K562 (cell line): ENCODE results near the gene GFOD1. TPM values are rescaled to one million over a fixed set of nuclear protein-coding genes. Genes with fewer than 3 reads are reported as not detected.

Experiments
- ATAC-seq: fragments of 200-7000 bp; cut with Tn5 transposase; 3 replicates; pipeline ENCODE4 v1.9.1; 2020; ENCODE audit warnings: moderate library complexity
- BruUV-seq: library from RNA; stranded (reverse); fragments of 400-500 nt; replicated peaks from 2 replicates; lab custom pipeline; 2021; lab: Mats Ljungman, UMichigan
- CTCF ChIA-PET: fragments of 300-600 bp; formaldehyde crosslinking; extraction: SDS; loops from one replicate; lab custom pipeline; 2021; ENCODE audit warnings: low intra/inter-chr PET ratio; lab: Yijun Ruan, JAX
- POLR2A ChIA-PET: fragments of 300-600, 350-650 bp; sonication (Branson Sonifier 250); formaldehyde crosslinking; extraction: SDS; loops from one replicate; lab custom pipeline; 2021; ENCODE audit warnings: antibody characterized with exemption, inconsistent platforms; lab: Yijun Ruan, JAX
- DNase-seq, 4 experiments: peaks; one replicate each; pipeline versions ENCODE4 v3.0.0 to v3.0.0-alpha.2; 2011 to 2018; ENCODE audit warnings: low spot score in 3 of 4, mixed read lengths in 3 of 4; ENCODE audit errors: extremely low read depth in 1 of 4
- FAIRE-seq: peaks from 2 replicates; lab custom pipeline; 2011; peaks lifted over from hg19 to GRCh38; lab: Jason Lieb, UNC
- H2AFZ ChIP-seq: 2 replicates; pipeline ENCODE4 v1.6.0; 2011; ENCODE audit warnings: low read depth, low read length, control low read depth, inconsistent platforms
- H3K27ac ChIP-seq: fragments of 200-600 bp; 3 replicates; pipeline ENCODE4 v1.8.0; 2011; ENCODE audit warnings: low read depth, mild to moderate bottlenecking, control low read depth, inconsistent platforms, low read length, moderate library complexity, mixed read lengths; ENCODE audit errors: extremely low read depth
- H3K27me3 ChIP-seq, 2 experiments: fragments of 300-600 bp in 1 of 2; 2 replicates in 1 of 2; 3 replicates in 1 of 2; pipeline versions ENCODE4 v1.6.0 to v1.8.0; 2011; ENCODE audit warnings: inconsistent platforms in 2 of 2, low read length in 2 of 2, mild to moderate bottlenecking in 1 of 2, mixed read lengths in 1 of 2, moderate library complexity in 1 of 2; ENCODE audit not compliant: control insufficient read depth in 2 of 2, insufficient read depth in 2 of 2
- H3K36me3 ChIP-seq: fragments of 300-600 bp; 3 replicates; pipeline ENCODE4 v1.8.0; 2011; ENCODE audit warnings: mild to moderate bottlenecking, low read length, inconsistent platforms; ENCODE audit not compliant: control insufficient read depth, insufficient read depth
- H3K4me1 ChIP-seq, 2 experiments: fragments of 200-600 bp in 1 of 2; replicated peaks in 1 of 2; 2 replicates in 1 of 2; 3 replicates in 1 of 2; pipeline versions ENCODE4 v1.5.1 to v1.8.0; 2011; ENCODE audit warnings: inconsistent platforms in 2 of 2, low read length in 2 of 2, mild to moderate bottlenecking in 1 of 2, mixed read lengths in 1 of 2, moderate library complexity in 1 of 2; ENCODE audit not compliant: control insufficient read depth in 2 of 2, insufficient read depth in 2 of 2
- H3K4me2 ChIP-seq: 2 replicates; pipeline ENCODE4 v1.6.1; 2011; ENCODE audit warnings: low read length, control low read depth, inconsistent platforms, mixed read lengths; ENCODE audit not compliant: insufficient read depth
- H3K4me3 ChIP-seq: fragments of 200-600 bp; sonication (generic), shearing (Covaris generic); 2 replicates; pipeline ENCODE4 v1.5.1; 2016; ENCODE audit warnings: control low read depth, inconsistent platforms
- H3K79me2 ChIP-seq: fragments of 200-600 bp; 3 replicates; pipeline ENCODE4 v1.8.0; 2011; ENCODE audit warnings: low read length, inconsistent platforms; ENCODE audit not compliant: control insufficient read depth, insufficient read depth
- H3K9ac ChIP-seq, 2 experiments: 2 replicates each; pipeline versions ENCODE4 v1.6.0 to v1.6.1; 2011; ENCODE audit warnings: low read depth in 2 of 2, low read length in 2 of 2, control low read depth in 1 of 2, inconsistent platforms in 1 of 2, mild to moderate bottlenecking in 1 of 2, mixed read lengths in 1 of 2; ENCODE audit not compliant: insufficient read depth in 1 of 2
- H3K9me1 ChIP-seq: one replicate; pipeline ENCODE4 v1.6.0; 2011; ENCODE audit warnings: inconsistent platforms, mild to moderate bottlenecking, low read length, moderate library complexity; ENCODE audit not compliant: control insufficient read depth, insufficient read depth
- H3K9me3 ChIP-seq: replicated peaks from 2 replicates; pipeline ENCODE4 v1.5.1; 2011; ENCODE audit warnings: low read depth, low read length, inconsistent platforms; ENCODE audit not compliant: control insufficient read depth, insufficient read depth
- H4K20me1 ChIP-seq: replicated peaks from 2 replicates; pipeline ENCODE4 v1.6.1; 2011; ENCODE audit warnings: low read length, inconsistent platforms, mixed read lengths; ENCODE audit not compliant: control insufficient read depth, insufficient read depth
- CREM ChIP-seq: IDR thresholded peaks from 2 replicates; pipeline ENCODE4 v1.6.1; 2014; ENCODE audit warnings: antibody characterized with exemption, low read depth
- DNMT1 ChIP-seq: fragments of 450-650 bp; IDR thresholded peaks from 2 replicates; pipeline ENCODE4 v1.6.1; 2016; ENCODE audit warnings: antibody characterized with exemption, mild to moderate bottlenecking
- E2F3 ChIP-seq: fragments of 250-450 bp; sonication (Bioruptor Pico); IDR thresholded peaks from 2 replicates; pipeline ENCODE4 v1.4.0; 2020; ENCODE audit warnings: mild to moderate bottlenecking
- ELF4 ChIP-seq: fragments of 450-650 bp; formaldehyde crosslinking; IDR thresholded peaks from 2 replicates; pipeline ENCODE4 v1.4.0; 2022; ENCODE audit warnings: missing genetic modification characterization
- KLF6 ChIP-seq: fragments of 250-450 bp; sonication (Bioruptor Pico); IDR thresholded peaks from 2 replicates; pipeline ENCODE4 v1.4.0; 2020; ENCODE audit warnings: mild to moderate bottlenecking, moderate library complexity, borderline replicate concordance
- RBM39 ChIP-seq: fragments of 200-400 bp; formaldehyde crosslinking; optimal IDR thresholded peaks from 2 replicates; pipeline ENCODE3; 2018; ENCODE audit warnings: low read depth, low read length
- SRSF1 ChIP-seq: fragments of 200-400 bp; formaldehyde crosslinking; IDR thresholded peaks from 2 replicates; pipeline ENCODE4 v1.6.1; 2017; ENCODE audit warnings: mild to moderate bottlenecking, low read depth, low read length, moderate library complexity
- TARDBP ChIP-seq: fragments of 450-650 bp; IDR thresholded peaks from 2 replicates; pipeline ENCODE4 v1.6.1; 2016
- TCFL5 ChIP-seq: fragments of 250-450 bp; sonication (Bioruptor Pico); conservative IDR thresholded peaks from 2 replicates; pipeline ENCODE4 v1.6.1; 2021; ENCODE audit warnings: mild to moderate bottlenecking, moderate library complexity, matching md5 sums
- ZC3H11A ChIP-seq: IDR thresholded peaks from 2 replicates; pipeline ENCODE4 v1.6.1; 2012; ENCODE audit warnings: low read depth, low read length, improper control_type of control experiment
- ZNF41 ChIP-seq: fragments of 250-450 bp; sonication (Bioruptor Pico); conservative IDR thresholded peaks from 2 replicates; pipeline ENCODE4 v1.4.0; 2020; ENCODE audit warnings: mild to moderate bottlenecking
- ZNF586 ChIP-seq: fragments of 450-650 bp; formaldehyde crosslinking; conservative IDR thresholded peaks from 2 replicates; pipeline ENCODE4 v1.4.0; 2020; ENCODE audit warnings: mild to moderate bottlenecking, moderate library complexity
- ZNF699 ChIP-seq: fragments of 250-450 bp; sonication (Bioruptor Pico); IDR thresholded peaks from 2 replicates; pipeline ENCODE4 v1.8.0; 2021; ENCODE audit warnings: mild to moderate bottlenecking, moderate library complexity; ENCODE audit not compliant: insufficient replicate concordance
- ZNF77 ChIP-seq: fragments of 250-450 bp; sonication (Bioruptor Pico); IDR thresholded peaks from 2 replicates; pipeline ENCODE4 v1.5.0; 2020
- WGBS: fragments of 100-300 bp; shearing (Covaris generic); methylation state at CpG from one replicate; pipeline ENCODE4 v1.1.6; 2016; ENCODE audit warnings: low coverage, mixed read lengths; ENCODE audit not compliant: insufficient coverage; ENCODE audit errors: missing lambda C conversion rate; 5-methylcytosine and 5-hydroxymethylcytosine counted together
- in situ Hi-C: fragments of 300-500 bp; cut with MboI; formaldehyde crosslinking; loops from 4 replicates; pipeline ENCODE4 v1.15.0; 2018; ENCODE audit warnings: inconsistent platforms, mixed read lengths
- intact Hi-C: fragments of 100-400 bp; cut with micrococcal nuclease; formaldehyde crosslinking; loops from 2 replicates; pipeline ENCODE4 v1.14.2; 2022
- polyA plus RNA-seq, 8 experiments: library from polyadenylated mRNA; depleted of rRNA in 4 of 8; stranded (reverse) in 5 of 8; unstranded in 3 of 8; fragments of >200 nt; fragmentation: Nextera tagmentation in 2 of 8; fragmentation: Illumina TruSeq in 1 of 8; extraction: Ambion mirVana in 2 of 8; extraction: Trizol in 1 of 8; gene quantifications; 2 replicates each; pipeline versions ENCODE4 v1.2.1 to v1.2.3, GENCODE V29; 2011 to 2014; ENCODE audit warnings: inconsistent platforms in 1 of 8, missing spikeins in 1 of 8
- total RNA-seq, 7 experiments: library from RNA; depleted of rRNA in 6 of 7; stranded (reverse); fragments of >200 nt in 6 of 7; fragmentation: Illumina TruSeq in 2 of 7; extraction: Trizol in 2 of 7; gene quantifications; 2 replicates each; pipeline versions ENCODE4 v1.2.1 to v1.2.3, GENCODE V29; 2011 to 2021; ENCODE audit warnings: low replicate concordance in 1 of 7
- TF ChIP-seq, protein P1 (sequence below): fragments of 250-450 bp; sonication (Bioruptor Pico); IDR thresholded peaks from 2 replicates; pipeline ENCODE4 v1.8.0; 2022; ENCODE audit warnings: moderate library complexity, mild to moderate bottlenecking, inconsistent platforms
- TF ChIP-seq, protein P2 (sequence below): sonication (generic); formaldehyde crosslinking; IDR thresholded peaks from 2 replicates; pipeline ENCODE4 v1.8.0; 2023; ENCODE audit warnings: missing genetic modification reagents, mild to moderate bottlenecking, borderline replicate concordance
- TF ChIP-seq, protein P3 (sequence below): sonication (generic); formaldehyde crosslinking; IDR thresholded peaks from 2 replicates; pipeline ENCODE4 v1.8.0; 2022; ENCODE audit warnings: missing genetic modification reagents, mild to moderate bottlenecking, borderline replicate concordance

The GFOD1 gene
- total and polyA plus RNA-seq, 9 of the 15 experiments (the other 6 are each of a cell fraction or from before 2014, with no cell fraction given), result 3.8 to 12.0 (median 8.2) TPM

DNA sequence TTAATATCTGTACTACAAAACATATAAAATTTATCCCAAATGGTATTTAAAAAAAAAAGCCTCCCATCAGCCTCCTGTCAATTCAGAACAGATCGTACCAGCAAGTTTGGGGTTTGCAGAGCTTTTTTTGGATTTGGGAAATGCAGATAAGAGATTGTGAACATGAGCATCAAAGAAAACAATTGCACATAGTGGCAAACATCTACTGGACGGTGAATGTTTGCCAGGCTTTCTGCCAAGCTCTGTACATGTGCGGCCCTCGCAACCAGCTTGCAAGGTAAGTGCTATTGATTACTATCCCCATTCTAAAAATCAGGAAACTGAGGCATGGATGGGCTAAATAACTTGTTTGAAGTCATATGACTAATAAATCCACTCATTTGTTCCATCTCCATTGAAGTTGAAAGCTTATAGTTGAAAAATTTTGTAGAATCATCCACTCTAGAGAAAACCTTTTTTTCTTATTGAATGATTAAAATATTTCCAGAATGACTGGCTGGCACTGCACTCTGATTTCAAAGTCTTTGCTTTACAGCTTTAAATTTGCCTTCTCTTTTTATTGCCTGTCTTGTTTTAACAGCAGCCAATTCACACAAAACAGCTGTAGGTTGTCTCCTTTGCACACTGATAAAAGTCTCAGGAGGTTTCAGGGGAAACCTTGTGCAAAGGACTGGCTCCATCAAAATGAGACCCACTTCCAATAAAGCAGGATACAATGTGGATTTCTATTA lies 49.6 kb upstream of the GFOD1 start:
- FAIRE-seq (no peak), DNase-seq (no peak), ATAC-seq (no peak)
- Histone ChIP-seq H3K79me2 (no peaks in the 10 kb centered on the region), H3K27me3 (peaks cover 10 to 23% of the 10 kb centered on the region in 2 experiments; a peak in 3 of 5 replicates), H2AFZ (no peak overlapping the region), H3K9me1 (no peaks in the 10 kb centered on the region), H3K36me3 (no peaks in the 10 kb centered on the region), H3K4me2 (no peak overlapping the region), H4K20me1 (no peaks in the 10 kb centered on the region), H3K9ac (no peak overlapping the region), H3K9me3 (no peaks in the 10 kb centered on the region), H3K4me1 (peaks cover 0 to 4% of the 10 kb centered on the region in 2 experiments; a peak in 1 of 5 replicates), H3K4me3 (no peak overlapping the region), H3K27ac (no peak overlapping the region)
- ChIA-PET POLR2A (interaction anchor here (0.6 kb wide), 1 partner anchor 37 kb away, joined by 3 read pairs; no protein-coding TSS in a partner anchor), CTCF (interaction anchor here (1.5 kb wide), 1 partner anchor 200 kb away, joined by 9 read pairs; no protein-coding TSS in a partner anchor)
- WGBS, result 2% methylated on average over 4 of the region's 4 CpGs
- BruUV-seq, result no TSS peak
- in situ Hi-C loops, result no loop called here
- intact Hi-C loops, result no loop called here
- no peak for TF ChIP-seq ZC3H11A
- TF ChIP-seq, protein P1, sequence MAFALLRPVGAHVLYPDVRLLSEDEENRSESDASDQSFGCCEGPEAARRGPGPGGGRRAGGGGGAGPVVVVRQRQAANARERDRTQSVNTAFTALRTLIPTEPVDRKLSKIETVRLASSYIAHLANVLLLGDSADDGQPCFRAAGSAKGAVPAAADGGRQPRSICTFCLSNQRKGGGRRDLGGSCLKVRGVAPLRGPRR (CRISPR knock-in tag), result no peak
- TF ChIP-seq TARDBP, result no peak
- no peak for TF ChIP-seq ZNF699 (CRISPR knock-in tag)
- TF ChIP-seq RBM39, result no peak
- TF ChIP-seq E2F3 (CRISPR knock-in tag), result no peak
- TF ChIP-seq, protein P2, sequence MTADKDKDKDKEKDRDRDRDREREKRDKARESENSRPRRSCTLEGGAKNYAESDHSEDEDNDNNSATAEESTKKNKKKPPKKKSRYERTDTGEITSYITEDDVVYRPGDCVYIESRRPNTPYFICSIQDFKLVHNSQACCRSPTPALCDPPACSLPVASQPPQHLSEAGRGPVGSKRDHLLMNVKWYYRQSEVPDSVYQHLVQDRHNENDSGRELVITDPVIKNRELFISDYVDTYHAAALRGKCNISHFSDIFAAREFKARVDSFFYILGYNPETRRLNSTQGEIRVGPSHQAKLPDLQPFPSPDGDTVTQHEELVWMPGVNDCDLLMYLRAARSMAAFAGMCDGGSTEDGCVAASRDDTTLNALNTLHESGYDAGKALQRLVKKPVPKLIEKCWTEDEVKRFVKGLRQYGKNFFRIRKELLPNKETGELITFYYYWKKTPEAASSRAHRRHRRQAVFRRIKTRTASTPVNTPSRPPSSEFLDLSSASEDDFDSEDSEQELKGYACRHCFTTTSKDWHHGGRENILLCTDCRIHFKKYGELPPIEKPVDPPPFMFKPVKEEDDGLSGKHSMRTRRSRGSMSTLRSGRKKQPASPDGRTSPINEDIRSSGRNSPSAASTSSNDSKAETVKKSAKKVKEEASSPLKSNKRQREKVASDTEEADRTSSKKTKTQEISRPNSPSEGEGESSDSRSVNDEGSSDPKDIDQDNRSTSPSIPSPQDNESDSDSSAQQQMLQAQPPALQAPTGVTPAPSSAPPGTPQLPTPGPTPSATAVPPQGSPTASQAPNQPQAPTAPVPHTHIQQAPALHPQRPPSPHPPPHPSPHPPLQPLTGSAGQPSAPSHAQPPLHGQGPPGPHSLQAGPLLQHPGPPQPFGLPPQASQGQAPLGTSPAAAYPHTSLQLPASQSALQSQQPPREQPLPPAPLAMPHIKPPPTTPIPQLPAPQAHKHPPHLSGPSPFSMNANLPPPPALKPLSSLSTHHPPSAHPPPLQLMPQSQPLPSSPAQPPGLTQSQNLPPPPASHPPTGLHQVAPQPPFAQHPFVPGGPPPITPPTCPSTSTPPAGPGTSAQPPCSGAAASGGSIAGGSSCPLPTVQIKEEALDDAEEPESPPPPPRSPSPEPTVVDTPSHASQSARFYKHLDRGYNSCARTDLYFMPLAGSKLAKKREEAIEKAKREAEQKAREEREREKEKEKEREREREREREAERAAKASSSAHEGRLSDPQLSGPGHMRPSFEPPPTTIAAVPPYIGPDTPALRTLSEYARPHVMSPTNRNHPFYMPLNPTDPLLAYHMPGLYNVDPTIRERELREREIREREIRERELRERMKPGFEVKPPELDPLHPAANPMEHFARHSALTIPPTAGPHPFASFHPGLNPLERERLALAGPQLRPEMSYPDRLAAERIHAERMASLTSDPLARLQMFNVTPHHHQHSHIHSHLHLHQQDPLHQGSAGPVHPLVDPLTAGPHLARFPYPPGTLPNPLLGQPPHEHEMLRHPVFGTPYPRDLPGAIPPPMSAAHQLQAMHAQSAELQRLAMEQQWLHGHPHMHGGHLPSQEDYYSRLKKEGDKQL, result no peak
- no peak for TF ChIP-seq ZNF586 (CRISPR knock-in tag)
- TF ChIP-seq SRSF1, result no peak
- TF ChIP-seq DNMT1, result no peak
- no peak for TF ChIP-seq CREM
- TF ChIP-seq TCFL5 (CRISPR knock-in tag), result no peak
- TF ChIP-seq ELF4 (CRISPR knock-in tag), result no peak
- TF ChIP-seq ZNF41 (CRISPR knock-in tag), result no peak
- TF ChIP-seq, protein P3, sequence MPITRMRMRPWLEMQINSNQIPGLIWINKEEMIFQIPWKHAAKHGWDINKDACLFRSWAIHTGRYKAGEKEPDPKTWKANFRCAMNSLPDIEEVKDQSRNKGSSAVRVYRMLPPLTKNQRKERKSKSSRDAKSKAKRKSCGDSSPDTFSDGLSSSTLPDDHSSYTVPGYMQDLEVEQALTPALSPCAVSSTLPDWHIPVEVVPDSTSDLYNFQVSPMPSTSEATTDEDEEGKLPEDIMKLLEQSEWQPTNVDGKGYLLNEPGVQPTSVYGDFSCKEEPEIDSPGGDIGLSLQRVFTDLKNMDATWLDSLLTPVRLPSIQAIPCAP (CRISPR knock-in tag), result no peak
- no peak for TF ChIP-seq KLF6 (CRISPR knock-in tag)
- no peak for TF ChIP-seq ZNF77 (CRISPR knock-in tag)
